NCI-H524 treated with DMSO at 0.1 percent for 48 hours (cell line): Measurements from ENCODE around the gene C1orf198.
"Not testable (repeated sequence)": the region's sequence is repeated elsewhere in the genome, so short reads cannot be mapped to it uniquely, and the experiment has no call there.

Experiments used
- DNase-seq: peaks from one replicate; lab custom pipeline; 2025; lab: John Stamatoyannopoulos, UW

C1orf198 gene

DNA sequence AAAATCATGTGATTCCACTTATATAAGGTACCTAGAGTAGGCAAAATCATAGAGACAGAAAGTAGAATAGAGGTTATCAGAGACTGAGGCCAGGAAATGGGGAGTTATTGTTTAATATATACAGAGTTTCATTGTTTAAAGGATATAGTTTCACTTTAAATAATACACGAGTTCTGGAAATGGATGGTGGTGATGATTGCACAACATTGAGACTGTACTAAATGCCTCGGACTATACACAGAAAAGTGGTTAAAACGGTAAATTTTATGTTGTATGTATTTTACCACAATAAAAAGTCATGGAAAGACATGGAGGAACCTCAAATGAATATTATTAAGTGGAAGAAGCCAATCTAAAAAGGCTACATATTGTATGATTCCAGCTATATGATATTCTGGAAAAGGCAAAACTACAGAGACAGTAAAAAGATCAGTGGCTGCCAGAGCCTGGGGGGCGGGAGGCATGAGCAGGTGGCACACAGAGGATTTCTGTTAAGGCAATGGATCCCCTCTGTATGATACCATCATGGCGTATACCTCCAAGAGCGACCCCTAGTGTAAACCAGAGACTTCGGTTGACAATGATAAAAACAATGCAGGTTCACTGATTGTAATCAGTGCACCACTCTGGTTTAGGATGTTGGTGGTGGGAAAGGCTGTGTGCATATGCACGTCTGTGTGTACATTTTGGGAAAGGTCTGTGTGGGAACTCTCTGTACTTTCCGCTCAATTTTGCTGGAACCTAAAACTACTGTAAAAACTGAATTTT lies 7.5 kb downstream of the C1orf198 start:
- peak; percentile 8 for DNase-seq

- no peak for DNase-seq
Observed at GRCh38 chr1:230858918-230859729, 9.2 kb downstream of the C1orf198 start.

DNA sequence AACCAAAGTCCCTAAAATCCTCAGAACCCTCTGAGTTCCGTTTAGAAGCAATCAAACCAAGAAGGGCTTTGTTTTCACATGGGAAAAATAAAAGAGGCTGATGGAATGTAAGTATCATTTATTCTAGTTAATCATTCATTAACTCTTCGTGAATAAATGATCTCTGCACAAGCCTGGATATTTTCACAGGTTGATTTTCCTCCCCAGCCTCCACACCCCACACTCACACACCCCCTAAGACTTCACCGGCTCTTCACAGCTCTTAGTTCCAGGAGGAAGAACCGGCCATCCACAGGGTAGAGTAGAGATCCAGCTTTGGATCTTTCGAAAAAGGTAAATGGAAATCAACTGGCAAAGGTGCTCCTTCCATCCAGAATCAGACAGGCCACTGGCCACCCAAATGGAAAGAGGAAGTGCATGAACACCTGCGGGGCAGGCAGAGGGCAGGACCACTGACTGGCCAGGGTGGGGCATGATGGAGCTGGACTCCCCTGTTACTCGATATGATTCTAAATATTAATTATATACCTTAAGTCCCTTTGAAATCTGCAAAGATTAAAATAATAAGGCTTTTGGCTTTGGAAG lies 10.0 kb downstream of the C1orf198 start:
- DNase-seq, result no peak

GRCh38 chr1:230857822-230858221 lies 10.5 kb downstream of the C1orf198 start:
- no peak for DNase-seq

DNA sequence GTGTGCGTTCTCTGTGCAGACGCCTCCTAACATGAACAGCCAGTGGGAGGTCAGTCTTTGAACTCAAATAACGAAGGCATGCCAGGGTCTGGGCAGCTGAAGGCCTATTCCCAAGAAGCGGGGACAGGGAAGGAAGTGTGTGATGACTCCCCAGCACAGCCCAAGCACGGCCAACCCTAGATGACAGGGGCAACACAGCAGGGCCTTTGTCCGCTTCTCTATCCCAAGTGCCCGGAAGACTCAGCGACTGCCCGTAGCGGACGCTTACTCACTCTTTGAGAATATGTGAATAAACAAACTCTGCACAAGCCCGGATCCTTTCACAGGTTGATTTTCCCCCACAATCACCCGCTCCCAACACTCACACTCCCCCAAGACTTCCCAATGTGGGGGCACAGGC lies 11.2 kb downstream of the C1orf198 start:
- no peak for DNase-seq

DNA sequence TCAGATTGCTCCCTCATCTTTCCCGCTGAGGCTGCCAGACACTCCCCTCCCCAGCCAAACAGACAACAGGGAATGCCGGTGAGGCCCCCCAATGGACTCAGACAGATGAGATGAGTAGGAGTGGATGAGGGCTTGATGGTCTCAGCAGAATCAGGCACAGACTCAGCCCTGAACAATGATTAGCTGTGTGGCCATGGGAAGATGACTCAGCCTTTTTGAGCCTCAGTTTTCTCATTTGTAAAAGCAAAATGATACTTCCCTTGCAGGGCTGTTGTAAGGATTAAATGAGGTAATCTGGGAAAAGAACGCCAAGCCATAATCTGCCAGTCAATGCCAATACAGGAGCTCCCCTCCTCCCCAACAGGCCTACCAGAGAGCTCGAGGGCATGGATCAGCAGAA lies 12.4 kb downstream of the C1orf198 start:
- no peak for DNase-seq

DNA sequence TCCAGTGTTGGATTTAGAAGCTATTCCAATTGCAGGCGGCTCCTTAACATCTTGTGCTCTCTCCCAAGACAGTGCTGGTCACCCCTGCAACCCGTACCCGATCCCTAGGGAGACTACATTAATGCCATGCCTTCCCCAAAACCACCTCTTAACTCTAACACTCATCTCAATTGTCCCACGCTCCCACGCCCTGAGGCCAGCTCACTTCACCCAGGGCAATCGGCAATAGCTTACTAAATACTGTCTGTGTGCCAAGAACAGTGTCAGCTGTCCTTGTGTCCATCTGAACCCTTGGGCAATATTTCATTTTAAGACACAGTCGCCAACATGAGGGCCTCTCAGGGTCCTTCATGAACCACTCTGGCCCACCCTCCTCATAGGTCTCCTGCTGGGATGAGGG lies 13.9 kb downstream of the C1orf198 start:
- DNase-seq, result no peak

DNA sequence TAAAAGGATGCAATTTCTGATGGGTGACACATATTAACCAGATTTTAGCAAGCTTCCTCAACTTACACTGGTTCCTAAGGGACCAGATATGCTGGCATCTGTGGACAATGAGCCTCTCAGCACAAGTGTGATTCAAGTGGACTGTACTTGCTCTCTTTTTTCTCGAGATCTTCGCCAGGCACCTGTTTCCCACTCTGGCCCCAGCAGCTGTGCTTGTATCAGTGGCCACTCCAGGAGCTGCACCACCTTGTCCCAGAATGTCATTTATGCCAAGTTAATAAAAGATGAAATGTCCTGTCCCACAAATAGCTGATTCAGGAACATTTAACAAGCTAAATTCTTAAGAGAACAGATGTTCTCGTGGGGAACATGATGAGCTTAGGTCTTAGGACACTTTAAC lies 14.6 kb downstream of the C1orf198 start:
- peak; percentile 80 for DNase-seq

- no peak for DNase-seq
Observed at GRCh38 chr1:230852959-230853358, 15.4 kb downstream of the C1orf198 start.

- DNase-seq, result no peak
Observed at GRCh38 chr1:230851291-230851691, 17.0 kb downstream of the C1orf198 start.

GRCh38 chr1:230850547-230850946 lies 17.8 kb downstream of the C1orf198 start:
- DNase-seq, result no peak

DNA sequence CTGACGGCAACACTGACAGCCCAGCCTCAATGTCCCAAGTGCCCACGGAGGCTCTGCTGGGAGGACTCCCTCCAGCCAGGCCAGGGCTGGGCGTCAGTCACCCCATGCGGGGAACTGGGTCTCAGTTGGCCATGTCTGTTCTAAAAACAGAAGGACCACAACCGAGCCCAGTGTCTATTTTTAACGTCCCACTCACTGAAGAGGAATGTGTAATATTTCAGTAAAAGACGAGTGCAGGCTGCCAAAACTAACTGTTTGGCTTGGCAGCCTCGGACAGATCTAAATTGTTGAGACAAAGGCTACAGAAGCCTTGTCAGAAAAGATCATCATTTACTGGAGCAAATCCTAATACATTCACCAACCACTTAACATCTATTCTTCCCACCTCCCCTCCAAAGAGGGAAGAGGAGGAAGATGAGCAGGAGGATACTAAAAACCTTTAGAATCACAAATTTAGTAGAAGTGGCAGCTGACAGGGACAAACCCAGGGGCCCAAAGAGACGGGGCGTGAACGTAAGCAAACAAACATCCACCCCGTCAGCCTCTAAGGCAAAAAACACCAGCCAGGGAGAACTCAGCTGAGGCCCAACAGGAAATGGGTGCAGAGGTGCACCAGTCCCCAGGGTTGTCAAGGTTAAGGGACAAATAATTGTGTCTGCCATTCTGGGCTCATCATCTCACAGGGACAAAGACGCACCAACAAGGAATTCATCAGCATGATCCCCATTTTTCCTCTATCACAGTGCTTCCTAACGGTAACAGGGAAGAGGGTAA lies 18.7 kb downstream of the C1orf198 start:
- no peak for DNase-seq

DNA sequence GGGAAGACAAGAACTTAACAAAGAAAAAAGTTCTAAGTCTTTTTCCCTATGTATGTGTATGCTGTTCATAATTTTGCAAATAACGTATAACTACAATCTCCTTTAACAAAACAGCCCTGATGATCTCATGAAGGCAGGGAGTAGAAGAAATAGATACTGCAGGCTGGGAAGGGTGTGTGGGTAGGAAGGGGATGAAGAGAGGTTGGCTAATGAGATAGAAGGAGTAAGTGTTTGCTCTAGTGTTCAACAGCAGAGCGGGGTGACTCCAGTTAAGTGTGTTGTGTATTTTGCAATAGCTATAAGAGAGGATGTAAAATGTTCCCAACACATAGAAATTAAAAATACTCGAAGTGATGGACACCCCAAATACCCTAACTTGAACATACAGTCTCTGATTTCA lies 20.1 kb downstream of the C1orf198 start:
- DNase-seq, result no peak

DNA sequence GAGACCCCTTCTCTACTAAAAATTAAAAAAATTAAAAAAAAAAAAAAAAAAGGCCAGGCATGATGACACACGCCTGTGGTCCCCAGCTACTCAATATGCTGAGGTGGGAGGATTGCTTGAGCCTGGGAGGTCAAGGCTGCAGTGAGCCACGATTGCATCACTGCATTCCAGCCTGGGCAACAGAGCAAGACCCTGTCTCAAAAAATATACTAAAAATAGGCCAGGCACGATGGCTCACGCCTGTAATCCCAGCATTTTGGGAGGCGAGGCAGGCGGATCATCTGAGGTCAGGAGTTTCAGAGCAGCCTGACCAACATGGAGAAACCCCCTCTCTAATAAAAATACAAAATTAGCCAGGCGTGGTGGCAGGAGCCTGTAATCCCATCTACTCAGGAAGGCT lies 23.1 kb downstream of the C1orf198 start:
- DNase-seq, result not testable (repeated sequence)

DNA sequence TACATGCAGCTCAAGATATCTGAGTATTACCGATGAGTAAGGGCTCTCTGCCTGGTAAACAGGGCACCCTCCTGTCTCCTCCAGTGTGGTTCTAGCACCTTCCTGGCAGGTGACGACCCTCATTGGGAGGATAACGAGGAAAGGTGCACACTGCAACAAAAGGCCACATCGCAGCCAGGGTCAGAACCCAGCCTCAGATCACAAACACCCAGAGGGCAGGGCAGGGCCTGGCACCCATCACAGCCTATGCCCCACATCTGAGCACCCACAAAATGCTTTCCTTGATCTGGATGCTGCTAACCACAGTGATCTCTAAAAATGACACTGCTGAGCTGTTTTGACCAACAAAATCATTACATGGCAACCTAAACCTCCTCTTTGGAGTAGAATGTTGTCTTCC lies 23.8 kb downstream of the C1orf198 start:
- no peak for DNase-seq

GRCh38 chr1:230843503-230844309 lies 24.6 kb downstream of the C1orf198 start:
- DNase-seq, result no peak

GRCh38 chr1:230842801-230843200 lies 25.5 kb downstream of the C1orf198 start:
- no peak for DNase-seq

DNA sequence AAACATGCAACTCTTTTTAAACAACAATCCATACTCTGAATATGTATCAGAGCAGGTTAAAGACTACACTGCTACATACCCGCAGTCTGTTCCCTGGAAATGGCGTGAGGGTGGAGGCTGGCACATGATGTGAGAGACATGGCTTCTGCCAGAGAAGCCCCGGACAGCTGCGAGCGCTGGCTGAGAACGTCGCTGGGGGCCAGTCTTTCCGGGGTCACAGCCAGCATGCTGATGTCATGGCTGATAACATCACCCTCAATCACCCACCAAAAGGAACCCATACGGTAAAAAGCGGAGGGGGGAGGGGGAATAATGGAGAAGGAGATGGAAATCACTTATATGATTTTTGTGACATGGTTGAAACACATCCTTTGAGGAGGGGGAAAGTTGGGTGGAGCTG lies 29.1 kb downstream of the C1orf198 start:
- DNase-seq, result no peak

- DNase-seq, result no peak
Observed at GRCh38 chr1:230836793-230837192, 31.5 kb downstream of the C1orf198 start.

DNA sequence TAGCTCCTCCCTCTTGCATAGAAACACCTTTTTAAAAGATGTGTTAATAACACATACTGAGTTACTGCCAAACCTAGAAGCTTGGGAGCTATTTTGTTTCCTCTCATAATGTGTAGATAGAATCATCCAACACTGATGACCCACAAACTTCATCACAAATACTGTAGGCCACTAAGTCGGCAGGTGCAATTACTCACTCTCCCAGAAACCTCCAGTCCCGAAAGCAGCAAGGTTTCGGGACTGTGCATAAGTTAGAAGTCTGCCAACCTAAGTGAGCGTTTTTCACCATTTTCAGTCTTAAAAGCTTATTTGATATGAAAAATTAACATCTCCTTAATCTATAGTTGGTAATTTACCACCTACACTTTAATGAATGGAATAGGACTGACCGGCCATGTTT lies 32.0 kb downstream of the C1orf198 start:
- DNase-seq, result no peak

DNA sequence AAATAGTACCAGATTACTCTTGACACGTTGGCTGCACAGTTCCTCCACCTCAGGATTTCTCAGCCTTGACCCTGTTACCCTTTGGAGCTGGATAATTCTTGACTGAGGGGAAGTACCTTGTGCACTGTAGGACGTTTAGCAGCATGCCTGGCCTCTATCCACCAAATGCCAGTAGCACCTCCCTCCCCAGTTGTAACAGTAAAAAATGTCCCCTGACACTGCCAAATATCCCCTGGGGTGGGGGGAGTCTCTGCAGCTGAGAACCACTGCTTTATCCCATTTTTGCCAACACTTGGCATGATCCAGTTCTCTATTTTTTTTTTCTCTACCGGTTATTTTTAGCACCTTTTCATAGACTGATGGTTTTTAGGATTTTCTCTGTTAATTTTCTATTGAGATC lies 34.0 kb downstream of the C1orf198 start:
- no peak for DNase-seq
